GM21423 (cell line): ENCODE data around the gene SIRT6.
"Not testable (repeated sequence)": the region's sequence is repeated elsewhere in the genome, so short reads cannot be mapped to it uniquely, and the experiment has no call there.

Experiments used
- ATAC-seq: cut with Tn5 transposase; IDR thresholded peaks from one replicate; pipeline ENCODE4 v1.9.1; 2021; ENCODE audit warnings: mild to moderate bottlenecking, moderate library complexity; ENCODE audit not compliant: unreplicated experiment

SIRT6 gene

DNA sequence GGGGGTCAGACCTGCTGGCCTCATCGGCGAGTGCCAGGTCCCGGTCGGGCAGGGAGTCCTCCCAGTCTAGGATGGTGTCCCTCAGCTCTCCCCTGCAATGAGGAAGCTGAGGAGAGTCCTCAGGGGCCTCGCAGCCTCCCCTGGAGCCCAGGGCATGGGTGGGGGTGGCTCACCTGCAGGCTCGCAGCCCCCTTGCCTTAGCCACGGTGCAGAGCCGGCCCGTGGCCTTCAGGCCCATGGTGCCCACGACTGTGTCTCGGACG, 6.8 kb downstream of the SIRT6 start:
- ATAC-seq: no peak

DNA sequence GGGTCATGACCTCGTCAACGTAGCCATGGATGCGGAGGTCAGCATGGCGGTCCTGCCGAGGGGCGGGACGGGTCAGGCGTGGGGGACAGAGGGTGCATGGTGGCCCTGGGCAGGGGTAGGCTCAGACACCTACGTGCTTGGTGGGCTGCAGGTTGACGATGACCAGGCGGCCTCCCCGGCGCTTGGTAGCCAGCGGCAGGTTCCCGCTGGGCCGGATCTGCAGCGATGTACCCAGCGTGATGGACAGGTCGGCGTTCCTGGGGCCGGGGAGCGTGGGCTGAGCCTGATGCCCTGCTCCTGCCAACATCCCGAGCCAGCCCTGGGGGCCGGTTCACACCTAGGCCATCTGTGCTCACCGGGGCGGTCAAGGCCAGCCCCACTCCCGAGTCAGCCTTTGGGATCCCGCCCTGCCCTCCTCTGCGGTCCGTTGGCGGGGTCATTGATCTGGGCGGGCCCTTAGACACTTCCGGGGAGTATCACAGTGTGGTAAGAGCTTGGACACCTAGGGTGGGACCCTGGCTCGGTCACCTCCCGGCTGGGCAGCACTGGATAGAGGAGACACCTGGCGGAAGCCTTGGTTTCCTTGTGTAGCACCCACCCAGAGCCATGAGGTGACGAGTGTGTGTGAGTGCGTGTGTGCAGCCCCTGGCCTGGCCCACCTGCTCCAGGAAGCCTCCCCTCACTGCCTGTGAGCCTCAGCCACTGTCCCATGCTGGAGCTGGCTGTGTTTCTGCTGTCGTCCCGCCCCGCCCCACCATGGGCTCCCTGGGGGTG, 7.3 kb downstream of the SIRT6 start:
- ATAC-seq: no peak

DNA sequence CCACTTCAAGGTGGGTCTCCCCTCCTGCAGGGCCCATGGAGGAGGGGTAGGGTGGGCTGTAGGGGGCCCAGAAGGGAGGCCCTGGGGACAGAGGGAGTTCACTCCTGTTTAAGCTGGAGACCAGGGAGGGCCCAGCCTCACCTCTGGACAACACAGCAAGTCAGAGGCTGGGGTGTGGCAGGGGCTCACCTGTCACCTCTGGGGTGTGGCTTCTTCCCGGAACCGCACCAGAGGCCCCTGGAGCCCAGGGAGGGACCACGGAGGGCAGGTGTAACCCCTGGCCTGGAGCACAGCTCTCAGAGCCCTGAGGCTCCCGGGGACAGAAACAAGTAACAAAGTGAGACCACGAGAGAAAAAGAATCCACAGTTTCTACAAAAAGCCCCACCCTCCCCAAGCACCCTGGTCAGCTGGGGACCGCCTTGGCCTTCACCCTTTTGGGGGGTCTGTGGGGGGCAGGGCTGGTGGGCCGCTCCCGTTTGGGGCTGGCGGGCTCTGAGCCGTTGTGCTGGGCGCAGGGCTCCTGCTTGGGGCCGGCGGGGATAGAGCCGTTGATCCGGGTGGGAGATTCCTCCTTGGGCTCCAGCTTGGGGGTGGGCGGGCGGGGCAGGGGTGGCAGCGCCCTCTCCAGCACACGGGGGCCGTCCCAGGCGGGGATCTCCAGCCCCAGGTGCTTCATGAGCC, 8.0 kb downstream of the SIRT6 start:
- no peak for ATAC-seq

DNA sequence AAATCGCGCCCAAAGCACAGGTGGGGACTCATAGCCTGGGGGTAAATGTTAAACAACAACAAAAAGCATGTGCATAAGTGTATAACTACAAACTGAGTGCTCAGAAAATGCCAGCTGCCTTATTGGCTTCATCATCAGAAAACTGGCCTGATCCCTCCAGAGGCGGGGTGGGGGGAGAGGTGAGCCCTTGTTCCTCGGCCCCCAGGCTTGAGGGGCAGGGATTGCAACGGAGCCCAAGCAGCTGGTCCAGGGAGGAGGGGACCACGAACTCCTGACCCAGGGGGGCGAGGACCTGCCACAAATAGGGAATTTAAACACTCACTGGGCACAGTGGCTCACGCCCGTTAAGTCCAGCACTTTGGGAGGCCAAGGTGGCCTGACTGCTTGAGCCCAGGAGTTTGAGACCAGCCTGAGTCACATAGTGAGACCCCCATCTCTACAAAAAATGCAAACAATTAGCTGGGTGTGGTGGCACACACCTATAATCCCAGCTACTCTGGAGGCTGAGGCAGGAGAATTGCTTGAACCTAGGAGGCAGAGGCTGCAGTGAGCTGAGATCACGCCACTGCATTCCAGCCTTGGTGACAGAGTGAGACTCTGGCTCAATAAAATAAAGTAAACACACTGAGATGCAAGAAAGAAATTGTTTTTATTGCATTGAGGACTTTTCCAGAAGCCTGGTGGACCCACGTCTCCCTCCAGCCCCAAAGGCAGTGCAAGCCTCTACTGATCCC, 8.7 kb downstream of the SIRT6 start:
- ATAC-seq: no peak

DNA sequence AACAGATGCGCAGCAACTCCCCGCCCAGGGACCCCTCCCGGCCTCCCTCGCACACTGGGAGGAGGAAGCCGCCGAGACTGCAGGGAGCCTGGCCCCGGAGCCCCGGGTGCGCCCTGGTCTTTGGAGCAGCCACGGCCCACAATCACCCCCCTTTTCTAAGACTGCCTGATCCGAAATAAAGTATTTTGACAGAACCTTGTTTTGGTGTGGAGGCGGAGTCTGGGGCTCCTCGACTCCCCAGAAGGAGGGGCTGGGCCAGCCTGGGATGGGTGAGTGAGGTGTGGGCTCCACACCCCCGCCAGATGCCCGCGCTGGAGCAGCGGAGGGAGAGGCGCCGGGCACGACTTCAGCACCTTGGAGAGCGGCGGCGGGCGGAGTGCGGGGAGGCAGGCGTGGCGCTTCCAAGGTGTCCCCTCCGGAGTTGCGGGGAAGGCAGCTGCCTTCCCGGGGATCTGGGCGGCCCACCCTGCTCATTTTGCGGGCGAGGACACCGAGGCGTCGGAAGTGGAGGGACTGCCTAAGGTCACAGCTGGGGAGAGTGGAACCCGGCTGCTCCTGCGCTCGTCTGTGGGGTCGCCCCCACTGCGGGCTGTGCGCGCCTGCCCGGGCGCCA, 9.4 kb downstream of the SIRT6 start:
- no peak for ATAC-seq

DNA sequence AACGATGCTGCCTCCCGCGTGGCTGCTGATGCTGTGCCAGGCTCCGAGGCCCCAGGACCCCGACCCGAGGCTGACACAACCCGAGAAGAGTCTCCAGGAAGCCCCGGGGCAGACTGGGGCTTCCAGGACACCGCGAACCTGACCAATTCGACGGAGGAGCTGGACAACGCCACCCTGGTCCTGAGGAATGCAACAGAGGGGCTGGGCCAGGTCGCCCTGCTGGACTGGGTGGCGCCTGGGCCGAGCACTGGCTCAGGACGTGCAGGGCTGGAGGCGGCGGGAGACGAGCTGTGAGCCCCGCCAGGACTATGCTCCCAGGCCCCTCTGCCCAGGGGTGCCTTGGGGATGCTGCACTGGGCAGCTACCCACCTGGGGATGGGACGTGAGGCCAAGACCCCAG, 10.7 kb downstream of the SIRT6 start:
- ATAC-seq: no peak

DNA sequence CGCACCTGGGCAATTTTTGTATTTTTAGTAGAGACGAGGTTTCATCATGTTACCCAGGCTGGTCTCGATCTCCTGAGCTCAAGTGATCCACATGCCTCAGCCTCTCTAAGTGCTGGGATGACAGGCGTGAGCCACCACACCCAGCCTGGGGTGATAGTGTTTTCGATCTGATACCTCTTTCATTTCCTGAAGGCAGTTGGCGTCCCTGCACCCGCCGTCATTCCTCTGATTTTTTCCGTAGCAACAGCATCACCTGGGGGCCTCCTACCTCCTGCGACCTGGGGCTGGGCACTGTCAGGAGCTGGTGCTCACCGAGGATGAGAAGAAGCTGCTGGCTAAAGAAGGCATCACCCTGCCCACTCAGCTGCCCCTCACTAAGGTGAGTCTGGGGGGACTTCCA, 18.1 kb downstream of the SIRT6 start:
- ATAC-seq: no peak

DNA sequence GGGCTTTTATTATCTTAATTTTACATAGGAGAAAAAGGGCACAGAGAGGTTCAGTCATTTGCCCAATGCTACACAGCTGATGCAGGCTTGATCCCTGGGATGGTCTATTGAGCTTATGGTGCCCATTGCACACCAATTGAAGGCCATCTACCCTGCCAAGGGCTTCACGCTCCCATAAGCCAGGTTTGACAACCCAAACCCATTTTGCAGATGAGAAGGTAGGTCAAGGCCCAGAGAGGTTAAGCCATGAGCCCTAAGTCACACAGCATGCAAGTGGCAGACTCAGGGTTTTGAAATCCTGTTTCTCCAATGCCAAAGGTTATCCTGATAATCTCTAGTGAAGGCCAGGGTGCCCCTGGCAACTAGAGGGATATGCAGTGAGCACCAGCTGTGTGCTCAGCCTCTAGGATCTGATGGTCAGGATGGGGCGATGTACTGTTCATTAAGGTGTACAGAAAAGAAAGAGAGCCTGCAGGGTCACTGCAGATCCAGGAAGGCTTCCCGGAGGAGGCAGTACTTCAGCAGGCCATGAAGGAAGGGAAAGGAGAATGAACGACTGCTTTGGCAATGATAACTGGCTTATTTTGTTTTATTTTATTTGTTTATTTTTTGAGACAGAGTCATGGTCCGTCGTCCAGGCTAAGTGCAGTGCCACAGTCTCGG, 20.8 kb downstream of the SIRT6 start:
- no peak for ATAC-seq

DNA sequence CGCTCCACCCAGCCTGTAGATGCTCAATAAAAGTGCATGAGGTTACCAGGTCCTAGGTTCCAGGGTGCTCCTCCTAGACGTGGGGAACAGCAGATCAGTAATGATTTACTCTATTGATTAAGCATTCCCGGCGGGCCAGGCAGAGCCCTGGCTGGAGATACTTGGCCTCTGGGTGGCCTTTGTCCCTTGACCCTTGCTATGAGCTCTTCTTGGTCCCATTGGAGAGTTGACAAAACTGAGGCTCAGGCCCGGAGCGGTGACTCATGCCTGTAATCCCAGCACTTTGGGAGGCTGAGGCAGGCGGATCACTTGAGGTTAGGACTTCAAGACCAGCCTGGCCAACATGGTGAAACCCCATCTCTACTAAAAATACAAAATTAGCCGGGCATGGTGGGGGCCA, 24.4 kb downstream of the SIRT6 start:
- ATAC-seq: not testable (repeated sequence)

DNA sequence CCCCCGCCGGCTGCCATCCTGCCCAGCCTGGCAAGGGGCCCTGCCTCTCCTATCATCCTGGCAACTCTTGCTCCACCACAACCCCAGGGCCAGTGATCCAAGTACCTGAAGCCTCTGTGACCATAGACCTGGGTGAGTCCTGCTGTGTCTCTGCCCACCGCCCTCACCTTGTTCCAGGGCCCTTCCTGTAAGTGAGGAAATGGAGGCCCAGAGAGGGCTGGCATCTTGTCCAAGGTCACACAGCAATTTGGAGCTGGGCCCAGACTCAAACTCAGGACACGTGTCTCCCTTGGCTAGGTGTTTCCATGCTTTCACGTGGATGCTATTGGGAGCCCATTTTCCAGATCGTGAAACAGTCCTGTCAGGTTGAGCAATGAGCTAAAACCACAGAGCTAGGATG, 25.2 kb downstream of the SIRT6 start:
- no peak for ATAC-seq

DNA sequence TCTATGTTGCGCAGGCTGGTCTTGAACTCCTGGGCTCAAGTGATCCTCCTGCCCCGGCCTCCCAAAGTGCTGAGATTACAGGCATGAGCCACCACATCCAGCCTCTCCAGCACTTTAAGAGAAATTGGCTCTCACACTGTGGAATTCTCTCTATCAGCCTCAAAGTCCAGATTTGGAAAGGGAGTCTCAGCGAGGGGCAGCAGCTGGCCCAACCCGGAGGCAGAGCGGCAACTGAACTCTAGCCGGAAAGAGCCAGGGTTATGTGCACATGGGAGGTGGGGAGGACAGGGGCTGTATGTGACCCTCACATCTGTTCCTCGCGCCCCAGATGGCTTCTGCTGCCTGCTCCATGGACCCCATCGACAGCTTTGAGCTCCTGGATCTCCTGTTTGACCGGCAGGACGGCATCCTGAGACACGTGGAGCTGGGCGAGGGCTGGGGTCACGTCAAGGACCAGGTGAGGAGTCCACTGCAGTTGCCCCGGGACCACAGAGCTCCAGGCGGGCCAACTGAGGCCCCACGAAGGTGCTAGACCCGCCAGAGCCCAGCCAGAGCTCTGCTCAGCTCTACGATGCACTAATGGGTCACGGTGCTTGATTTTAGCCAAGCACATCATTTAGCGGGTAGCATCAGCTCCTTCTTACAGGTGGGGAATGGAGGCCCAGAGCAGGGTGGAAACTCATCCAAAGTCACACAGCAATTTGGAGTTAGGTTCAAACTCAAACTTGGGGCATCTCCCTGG, 27.6 kb downstream of the SIRT6 start:
- no peak for ATAC-seq

DNA sequence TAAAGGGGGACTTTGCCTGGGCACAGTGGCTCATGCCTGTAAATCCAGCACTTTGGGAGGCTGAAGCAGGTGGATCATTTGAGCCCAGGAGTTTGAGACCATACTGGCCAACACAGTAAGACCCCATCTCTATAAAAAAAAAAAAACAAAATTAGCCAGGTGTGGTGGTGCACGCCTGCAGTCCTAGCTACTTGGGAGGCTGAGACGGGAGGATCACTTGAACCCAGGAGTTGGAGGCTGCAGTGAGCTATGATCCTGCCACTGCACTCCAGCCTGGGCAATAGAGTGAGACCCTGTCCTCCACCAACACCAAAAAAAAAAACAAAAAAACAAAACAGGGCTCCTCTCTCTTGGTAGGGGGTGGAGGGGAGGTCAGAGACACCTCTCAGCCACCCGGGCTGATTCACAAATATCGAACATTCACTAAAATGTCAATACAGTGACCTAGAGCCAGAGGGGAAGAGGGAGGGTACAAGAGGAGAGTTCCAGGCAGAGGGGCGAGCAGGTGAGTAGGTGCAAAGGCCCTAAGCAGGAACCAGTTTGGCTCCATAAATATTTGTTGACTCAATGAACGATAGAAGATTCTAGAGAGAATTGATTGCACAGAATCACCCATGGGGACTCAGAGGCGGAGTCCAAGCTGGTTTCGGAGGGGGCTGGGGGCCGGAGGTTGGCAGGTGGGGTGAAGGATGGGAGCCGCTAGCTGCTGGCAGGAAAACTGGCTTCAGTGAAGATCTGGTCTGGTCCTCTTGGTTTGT, 29.9 kb downstream of the SIRT6 start:
- ATAC-seq: no peak

DNA sequence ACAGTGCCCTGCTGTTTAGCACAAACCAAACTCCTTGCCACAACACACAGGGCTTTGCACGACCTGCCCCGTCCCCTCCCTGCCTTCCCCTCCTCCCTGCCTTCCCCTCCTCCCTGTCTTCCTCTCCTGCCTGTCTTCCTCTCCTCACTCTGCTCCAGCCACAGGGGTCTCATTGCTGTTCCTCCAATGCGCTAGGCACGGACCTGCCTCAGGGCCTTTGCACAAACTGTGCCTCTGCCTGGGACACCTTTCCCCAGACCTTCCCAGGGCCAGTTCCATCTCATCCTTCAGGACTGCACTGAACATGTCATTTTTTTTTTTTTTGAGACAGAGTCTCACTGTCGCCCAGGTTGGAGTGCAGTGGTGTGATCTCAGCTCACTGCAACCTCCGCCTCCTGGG, 30.7 kb downstream of the SIRT6 start:
- ATAC-seq: no peak

DNA sequence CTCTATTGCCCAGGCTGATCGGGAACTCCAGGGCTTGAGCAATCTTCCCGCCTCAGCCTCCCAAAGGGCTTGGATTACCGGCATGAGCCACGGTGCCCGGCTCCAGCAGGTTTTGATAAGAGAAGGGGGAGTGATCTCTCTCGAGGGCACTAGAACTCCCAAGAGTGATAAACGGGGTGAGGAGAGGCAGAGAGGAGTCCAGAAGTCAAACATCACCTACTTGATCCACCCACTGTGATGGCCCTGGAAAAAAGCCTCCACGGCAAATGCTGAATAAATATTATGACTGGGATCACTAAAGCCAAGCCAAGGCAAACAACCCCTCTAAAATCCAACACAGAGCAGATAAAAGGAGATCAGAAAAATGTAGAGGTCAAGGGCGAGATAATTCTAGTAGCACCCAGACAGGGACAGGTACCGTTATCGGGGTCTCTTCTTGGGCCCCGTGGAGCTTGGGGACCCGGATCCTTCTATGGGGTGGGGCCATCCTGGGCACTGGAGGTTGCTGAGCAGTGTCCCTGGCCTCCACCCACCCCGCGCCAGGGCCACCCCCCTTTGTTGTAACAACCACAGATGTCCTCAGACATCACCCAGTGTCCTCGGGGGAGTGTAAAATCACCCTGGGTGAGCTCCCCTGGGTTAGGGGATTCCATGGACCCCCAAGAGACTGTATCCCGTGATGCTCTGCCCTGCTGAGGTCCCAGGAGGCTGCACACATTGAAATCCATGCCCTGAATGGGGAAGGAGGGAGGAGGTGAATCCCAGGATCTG, 32.7 kb downstream of the SIRT6 start:
- no peak for ATAC-seq

DNA sequence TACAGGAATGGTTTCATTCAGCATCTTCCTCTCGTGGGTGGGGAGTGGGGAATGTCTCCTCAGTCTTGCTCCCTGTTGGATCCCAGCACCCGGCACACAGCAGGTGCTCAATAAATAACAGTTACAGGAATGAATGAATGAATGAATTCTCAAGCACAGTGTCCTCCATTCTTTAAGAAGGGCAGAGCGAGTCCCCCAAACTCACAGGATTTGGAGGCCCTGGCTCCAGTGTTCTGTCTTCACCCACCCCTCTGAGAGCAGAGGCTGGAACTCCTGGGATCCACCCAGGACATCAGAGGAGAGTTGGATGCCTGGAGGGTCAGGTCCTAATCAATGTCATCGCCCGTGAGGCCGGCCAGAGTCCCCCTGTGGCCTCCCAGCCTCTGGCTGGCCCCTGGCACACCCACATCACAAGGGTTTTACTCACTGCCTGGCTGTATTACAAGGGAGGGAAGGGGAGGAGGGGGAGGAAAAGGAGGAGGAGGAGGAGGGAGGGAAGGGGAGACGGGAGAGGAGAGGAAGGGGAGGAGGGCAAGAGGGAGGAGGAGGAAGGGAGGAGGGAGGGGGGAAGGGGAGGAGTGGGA, 37.6 kb downstream of the SIRT6 start:
- ATAC-seq: no peak

DNA sequence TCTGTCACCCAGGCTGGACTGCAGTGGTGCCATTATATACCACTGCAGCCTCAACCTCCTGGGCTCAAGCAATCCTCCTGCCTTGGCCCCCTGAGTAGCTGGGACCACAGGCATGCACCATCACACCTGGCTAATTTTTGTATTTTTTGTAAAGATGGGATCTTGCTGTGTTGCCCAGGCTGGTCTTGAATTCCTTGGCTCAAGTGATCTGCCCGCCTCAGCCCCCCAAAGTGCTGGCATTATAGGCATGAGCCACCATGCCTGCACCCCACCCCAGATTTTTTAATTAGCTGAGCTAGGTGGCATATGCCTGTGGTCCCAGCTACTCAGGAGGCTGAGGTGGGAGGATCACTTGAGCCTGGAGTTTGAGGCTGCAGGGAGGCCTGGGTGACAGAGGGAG, 39.4 kb downstream of the SIRT6 start:
- ATAC-seq: not testable (repeated sequence)

DNA sequence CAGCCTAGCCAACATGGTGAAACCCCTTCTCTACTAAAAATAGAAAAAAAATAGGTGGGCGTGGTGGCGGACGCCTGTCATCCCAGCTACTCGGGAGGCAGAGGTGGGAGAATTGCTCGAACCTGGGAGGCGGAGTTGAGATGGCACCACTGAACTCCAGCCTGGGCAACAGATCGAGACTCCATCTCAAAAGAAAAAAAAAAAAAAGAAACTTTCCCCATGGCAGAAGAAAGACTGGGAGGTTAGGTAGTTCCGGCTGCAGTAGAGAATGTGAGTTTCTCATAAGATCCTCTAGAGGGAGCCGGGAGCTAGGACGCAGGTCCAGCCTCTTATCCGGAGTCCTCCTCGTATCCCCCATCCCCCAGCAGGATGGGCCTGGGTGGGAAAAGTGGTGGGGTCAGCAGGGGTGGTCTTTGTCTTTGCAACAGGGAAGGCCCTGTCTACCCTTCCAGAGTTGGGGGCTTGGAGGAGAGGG, 42.1 kb downstream of the SIRT6 start:
- no peak for ATAC-seq

DNA sequence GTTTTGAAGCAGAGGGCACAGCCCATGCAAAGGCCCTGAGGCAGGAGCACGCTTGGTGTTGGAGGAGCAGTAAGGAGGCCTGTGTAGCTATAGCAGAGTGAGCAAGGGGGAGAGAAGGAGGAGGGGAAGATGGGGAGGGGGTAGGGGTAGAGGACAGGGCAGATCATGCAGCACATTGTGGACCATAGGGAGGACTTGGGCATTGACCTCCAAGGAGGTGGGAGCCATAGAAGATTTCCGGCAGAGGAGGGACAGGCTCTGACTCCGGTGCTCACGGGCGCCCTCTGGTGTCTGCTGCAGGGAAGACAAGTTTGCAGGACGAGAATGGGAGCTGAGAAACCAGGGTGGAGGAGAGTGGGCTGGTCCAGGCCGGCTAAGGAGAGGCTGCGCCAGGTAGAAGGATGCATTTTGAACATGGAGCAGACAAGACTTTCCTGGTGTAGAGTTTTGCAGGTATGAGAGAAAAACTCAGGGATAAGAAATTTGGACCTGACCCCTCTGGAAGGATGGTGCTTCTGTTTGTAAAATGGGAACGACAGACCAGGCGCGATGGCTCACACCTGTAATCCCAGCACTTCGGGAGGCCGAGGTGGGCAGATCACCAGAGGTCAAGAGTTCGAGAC, 42.6 kb downstream of the SIRT6 start:
- peak; percentile 58 for ATAC-seq
